GM19351 (cell line): ENCODE results near the gene CREB5.
A peak's percentile ranks its signal among the peaks of the same experiment; 100 is the strongest.

Experiments used
- ATAC-seq: cut with Tn5 transposase; IDR thresholded peaks from one replicate; pipeline ENCODE4 v1.9.1; 2021; ENCODE audit warnings: mild to moderate bottlenecking, moderate library complexity; ENCODE audit not compliant: unreplicated experiment

Gene CREB5

DNA sequence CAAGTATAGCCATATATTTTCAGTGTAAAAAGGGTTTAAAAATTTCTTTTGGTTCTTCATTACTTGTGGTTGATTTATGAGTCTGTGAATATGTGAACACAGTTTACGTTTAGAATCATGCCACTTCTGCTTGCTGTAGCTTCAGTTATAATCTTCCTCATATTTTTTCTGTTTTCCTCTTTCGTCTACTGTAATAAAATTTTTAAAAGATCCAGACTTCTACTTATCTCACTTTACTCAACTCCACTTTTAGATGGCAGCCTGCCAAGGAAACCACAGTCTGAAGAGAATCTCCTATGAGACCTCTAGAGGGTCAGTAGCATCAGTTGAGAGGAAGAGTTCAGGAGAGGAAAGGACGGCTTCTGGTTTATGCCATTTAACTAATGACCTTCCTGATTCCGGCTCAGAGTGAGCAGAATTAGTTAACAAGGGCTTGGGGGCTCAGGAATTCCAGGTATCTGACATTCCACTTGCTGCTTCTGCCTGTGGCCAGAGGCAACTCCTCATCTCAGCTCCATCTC, 21.4 kb downstream of the CREB5 start:
- ATAC-seq = no peak

DNA sequence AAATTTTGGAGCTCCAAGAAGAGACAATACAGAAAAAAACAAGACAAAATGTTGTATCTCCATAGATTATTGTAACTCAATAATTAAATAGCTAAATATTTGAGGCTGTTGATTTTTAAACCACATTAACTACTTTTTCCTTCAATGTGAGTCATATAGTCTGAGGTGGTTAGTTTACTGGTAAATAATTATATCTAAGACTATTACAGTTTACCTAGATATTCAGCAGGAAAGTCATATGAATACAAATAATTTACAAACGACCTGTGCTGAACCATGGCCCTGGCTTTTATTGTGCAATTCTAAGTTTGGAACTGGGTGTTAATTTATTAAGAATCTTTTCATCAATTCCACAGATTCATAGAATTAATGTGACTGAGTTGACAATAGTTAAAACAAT, 22.2 kb downstream of the CREB5 start:
- no peak for ATAC-seq

DNA sequence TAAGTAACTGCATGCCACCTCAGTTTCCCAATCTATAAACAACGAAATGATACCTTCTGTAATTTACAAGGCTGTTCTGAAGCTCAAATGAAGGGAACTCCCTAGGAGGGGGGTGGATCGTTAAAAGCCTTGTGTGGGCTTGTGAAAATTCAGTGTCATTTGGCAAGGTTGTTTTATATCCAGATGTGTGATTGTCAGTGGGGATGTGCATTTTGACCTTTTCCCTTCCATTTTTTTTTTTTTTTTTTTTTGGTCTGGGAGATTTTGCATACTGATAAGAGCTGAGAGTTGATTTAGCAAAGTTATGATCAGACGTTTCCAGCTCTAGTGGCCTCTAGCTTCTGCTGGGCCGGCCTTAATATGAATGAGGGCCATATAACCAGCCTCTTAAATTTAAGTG, 22.8 kb downstream of the CREB5 start:
- ATAC-seq = peak; percentile 9

DNA sequence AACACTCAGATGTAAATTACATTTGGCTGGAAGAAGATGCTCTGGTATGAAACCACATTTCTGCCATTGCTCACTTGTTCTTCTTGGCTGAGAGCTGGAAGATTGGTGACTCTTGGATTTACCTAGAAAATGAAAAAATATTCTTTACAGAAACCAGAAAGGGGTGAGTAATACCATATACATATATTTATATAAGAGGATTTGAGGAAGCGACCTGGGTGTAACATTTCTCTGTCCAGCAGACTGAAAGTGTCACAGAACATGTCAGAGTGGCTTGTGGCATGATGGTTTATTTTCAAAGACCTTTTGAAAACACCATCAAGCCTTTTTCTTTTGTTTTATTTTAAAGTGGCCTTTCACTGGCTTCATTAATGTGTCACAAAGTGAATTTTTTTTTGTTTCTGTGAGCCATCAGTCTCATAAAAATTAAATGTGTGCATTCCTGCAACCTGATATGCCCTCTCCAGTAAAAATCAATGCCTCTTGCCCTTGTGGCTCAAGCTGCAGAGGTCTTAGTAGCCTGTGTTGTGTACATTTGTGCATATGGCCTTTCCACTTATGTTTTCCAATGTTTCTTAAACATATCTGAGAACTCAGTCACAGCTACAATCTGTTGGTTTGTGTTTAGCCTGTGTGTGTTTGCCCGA, 23.5 kb downstream of the CREB5 start:
- peak; percentile 43 for ATAC-seq

DNA sequence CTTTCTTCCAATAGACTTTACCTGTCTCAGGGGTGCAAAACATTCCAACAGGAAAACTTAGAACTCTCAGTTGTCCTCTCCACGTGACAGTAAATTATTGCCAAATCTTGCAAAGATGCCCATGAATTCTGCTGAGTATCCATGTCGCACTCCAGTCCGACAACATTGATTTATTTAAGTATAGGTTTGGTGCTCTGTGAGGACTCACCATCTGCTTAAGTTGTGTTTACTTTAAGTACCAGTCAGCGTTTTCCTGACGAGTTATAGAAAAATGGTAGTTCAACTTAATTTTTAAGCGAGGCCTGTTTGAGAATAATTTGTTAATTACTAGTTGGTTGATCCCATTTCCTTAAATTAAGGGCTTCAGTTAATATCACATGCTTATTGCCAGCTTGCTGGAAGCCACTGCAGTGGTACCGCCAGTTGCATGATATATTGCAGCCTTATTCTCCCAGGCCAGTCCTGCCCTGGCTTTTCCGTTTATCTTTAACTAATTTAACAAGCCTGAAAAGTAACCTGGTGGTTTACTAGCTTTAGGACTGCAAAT, 27.8 kb downstream of the CREB5 start:
- ATAC-seq = no peak

DNA sequence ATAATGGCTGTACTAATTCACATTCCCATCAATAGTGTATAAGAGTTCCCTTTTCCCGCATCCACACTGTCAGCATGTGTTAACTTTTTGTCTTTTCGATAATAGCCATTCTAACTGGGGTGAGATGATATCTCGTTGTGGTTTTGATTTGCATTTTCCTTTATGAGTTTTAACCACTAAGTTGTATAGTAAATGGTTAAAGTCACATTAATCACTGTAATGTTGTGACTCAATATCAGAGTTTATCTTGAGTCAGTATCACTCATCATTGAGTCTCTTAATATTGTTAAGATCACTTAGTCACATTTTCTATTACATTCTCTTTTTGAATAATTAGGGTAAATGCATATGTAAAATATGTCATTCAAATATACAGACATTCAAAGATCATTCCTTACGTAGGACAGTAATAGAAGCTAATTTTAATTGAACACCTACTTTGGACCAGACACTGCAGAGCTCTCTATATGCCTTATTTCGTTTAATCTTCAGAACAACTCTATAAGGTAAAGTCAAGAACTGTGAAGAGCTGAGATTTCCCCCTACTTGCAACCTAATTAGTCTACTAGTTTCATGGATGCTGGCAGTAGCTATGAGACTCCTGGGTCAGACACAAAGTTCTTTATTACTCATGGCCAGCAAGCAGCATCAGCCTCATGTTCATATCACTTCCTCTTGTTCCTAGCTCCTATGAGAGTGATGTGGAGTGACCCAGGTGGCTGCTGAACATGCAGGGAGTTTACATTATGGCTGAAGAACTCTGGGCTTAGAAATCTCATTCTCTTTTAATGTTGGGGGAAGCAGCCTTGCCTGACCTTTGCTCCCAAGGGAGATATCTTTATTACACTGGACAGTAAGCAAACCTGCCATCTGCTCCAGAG, 30.5 kb downstream of the CREB5 start:
- peak; percentile 80 for ATAC-seq

DNA sequence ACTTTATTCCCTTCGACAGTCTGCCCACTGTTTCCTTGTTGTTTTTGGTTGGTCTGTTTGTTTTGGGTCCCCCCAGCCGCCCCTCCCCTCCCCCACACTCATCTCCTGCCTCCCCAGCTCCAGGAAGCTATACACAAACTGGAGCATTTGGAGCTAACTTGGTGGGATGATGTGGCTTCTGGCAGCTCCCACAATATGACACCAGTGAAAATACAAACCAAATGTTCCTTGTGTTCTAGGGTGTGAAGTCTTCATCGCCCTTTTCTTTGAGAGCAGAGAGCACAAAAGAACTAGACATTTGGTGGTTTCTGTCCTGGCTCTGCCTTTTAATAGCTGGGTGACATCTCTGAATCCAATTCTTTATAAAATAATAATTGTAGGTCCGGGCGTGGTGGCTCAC, 33.8 kb downstream of the CREB5 start:
- ATAC-seq = no peak

DNA sequence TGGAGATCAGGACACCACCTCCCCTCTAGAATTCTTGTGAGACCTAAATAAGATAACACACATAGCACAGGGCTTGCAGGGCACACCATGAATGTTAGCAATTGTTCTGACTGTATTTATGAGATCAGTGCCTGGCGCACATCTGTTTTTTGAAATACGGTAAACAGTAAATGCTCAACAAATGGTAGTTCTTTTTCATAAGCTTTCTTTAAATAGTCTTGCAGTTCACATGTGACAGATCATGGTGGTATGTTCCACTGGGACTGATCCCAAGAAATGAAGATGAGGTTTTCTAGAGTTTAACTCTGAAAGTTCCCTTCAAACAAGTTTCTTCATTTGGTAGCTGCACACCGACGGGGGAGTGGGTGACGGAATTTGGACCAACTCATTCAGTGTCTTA, 34.8 kb downstream of the CREB5 start:
- ATAC-seq = no peak

DNA sequence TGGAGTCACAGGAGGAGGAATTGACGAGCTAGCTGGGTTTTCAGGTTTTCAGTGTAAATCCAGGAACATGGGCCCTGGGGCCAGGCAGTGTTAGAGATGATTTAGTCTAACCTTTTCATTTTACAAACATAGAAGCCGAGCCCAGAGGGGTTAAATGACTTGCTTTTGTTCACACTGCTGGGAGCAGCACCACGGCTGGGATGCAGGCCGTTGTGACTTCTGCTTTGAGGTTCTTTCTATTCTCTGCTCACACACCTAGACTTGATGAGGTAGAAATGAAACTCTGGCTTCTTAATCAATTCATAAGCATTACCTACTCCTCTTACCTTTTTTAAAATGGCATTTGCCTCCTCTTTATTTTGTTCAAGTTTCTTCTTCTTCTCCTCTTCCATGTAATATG, 36.4 kb downstream of the CREB5 start:
- no peak for ATAC-seq

DNA sequence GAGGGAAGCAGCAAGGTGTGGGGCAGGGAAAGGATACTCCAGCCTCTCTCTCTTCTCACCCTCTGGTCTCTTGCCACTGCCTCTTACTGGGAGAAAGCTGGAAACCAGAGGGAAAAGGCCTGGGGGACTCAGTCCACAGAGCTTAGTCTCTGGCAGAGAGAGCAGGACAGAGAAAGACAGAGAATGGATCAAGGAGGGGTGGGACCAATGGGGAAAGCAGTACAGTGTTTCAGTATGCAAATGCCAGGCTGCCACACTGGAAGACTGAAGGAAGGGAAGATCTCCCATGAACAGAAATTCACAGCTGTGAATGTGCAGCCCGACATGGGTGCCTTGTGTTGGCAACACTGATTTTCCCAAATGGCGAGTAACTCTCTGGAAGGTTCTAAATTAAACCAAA, 40.4 kb downstream of the CREB5 start:
- ATAC-seq = no peak

DNA sequence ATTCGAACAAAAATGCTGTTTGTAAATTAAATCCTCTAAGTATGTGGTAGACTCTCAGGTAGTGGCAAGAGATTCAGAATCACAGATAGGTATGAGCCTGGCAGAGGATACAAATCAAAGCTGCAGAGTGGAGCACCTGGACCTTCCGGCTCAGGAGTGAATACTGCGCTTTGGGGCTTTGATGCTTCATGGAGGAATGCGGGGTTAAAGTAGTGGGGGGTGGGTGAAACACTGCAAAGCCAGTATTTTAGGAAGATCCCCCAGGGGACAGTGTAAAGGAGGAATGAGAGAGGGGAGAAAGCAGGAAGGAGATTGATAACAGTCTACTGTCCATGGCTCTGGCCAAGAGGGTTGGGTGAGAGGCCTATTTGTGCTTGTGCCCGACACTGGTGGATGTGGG, 43.2 kb downstream of the CREB5 start:
- no peak for ATAC-seq

DNA sequence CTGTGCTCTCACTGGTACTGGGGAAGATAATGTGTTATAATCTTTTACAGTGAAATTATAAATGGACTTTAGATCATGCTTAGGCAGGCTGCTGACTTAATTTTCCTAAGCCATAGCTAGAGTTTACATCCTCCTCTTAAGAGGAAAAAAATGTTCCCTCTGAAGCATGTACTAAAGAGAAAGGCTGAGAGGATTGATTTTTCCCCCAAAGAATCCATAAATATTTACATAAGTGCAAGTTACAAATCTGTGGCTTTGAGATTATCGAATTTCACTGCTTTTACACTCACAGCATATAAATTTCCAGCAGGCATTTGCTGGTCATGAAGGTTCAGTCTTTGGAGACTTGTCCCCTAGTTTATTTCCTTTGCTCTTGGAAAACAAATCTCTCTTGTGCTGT, 43.7 kb downstream of the CREB5 start:
- no peak for ATAC-seq

DNA sequence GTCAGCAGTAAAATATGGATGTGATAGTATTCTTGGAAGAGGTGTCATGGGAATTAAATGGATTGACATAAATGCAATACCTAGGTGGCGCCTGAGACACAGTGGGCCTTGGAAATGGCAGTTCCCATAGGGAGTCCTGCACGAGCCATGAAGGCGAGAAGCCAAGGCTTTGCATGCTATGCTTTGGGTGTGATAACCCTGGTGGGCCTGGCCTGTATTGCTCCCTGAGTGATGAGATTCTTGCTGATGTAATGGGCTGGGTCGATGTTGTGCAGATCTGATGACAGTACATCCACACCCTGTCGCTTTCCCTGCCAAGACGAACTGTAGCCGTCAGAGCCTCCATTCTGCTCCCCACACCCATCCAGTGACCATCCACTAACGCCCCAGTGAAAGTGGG, 46.4 kb downstream of the CREB5 start:
- no peak for ATAC-seq

DNA sequence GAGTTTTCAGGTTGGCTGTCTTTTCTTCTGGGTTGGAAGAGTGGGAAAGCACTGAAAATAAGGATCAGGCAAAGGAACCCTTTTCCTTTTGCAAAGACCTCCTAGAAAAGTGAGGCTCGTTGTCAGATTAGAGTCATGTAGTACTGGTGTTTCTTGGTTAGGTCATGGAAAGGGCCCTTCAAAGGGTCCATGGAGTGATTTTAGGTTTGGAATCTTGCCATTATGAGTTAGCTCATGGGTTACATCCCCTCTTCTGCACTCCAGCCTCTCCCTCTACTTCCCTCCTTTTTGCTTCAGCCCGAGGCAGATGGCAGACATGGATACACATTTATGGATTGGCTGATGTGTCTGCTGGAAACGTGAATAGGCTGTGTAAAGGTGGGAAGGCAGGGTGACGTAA, 47.0 kb downstream of the CREB5 start:
- ATAC-seq = no peak

DNA sequence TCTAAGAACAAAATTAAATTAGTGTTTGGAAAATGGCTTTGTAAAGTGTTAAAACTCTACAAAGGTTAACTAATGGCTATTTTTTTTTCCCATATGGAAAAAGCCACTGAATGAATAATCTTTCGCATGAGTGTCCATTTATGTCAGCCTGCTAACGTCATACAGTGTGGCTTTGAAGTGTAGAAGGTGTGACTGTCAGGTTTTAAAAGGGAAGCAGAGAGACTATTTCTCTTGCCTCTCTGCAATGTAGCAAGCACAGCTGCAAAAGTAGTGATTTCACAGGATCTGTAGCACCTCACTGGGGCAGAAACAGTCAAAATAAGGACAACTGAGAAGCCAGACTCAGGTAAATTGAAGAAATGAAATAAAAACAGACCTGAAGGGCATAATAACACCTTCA, 53.4 kb downstream of the CREB5 start:
- ATAC-seq = peak; percentile 67

DNA sequence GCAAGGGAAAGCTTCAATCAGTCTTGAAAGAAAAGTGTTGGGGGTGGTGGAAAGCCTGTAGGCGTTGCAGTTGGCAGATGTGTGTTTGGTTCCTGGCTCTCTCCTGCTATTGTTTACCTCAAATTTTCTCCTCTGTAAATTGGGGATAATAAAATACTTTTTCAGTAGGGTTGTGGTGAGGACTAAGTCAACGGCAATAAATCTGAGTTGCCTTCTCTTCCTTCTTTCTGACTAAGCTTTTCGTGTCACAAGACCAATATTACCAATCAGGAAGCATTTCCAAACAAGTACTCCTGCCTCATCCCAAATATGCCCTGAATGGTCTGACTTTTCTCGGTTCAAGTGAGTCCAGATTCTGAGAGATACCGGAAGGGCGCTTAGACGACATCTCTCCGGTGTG, 54.0 kb downstream of the CREB5 start:
- ATAC-seq = no peak

DNA sequence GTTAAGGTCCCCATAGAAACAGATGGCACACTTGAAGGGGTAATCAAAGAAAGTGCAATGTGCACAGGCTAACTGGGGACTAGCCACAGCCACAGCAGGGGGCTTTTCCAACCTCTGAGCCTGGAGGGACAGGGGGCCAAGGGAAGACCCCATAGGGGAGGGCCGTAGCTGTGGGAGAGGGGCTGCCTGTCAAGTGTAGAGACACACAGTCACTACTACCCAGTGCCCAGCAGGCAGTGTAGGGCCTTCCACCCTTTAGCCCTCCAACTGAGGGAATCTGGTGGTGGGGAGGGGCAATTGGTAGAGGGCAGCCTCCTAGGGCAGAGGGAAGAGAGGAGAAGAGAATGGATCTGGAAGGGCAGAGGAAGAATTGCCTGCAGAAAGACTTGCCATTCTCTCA, 54.6 kb downstream of the CREB5 start:
- ATAC-seq = no peak

DNA sequence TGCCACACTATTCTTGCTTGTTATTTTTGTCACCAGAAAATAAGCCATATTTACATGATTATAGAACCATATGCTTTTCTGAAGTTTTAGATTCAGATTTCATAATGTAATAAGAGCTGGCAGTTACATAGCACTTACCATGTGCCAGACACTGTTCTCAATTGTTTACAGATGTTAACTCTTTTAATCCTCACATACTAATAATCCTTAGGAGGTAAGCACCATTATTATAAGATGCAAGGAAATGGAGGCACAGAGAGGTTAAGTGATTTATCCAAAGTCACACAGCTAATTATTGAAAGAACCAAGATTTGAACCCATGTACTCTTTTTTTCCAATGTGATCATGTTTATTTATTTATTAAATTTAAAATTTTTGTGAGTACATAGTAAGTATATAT, 57.2 kb downstream of the CREB5 start:
- no peak for ATAC-seq

DNA sequence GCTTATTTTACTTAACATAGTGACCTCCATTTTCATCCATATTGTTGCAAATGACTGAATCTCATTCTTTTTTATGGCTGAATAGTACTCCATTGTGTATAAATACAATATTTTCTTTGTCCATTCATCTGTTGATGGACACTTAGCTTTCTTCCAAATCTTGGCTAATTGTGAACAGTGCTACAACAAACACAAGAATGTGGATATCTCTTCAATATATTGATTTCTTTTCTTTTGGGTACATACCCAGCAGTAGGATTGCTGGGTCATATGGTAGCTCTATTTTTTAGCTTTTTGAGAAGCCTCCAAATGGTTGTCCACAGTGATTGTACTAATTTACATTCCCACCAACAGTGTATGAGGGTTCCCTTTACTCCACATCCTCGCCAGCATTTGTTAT, 58.0 kb downstream of the CREB5 start:
- ATAC-seq = no peak

DNA sequence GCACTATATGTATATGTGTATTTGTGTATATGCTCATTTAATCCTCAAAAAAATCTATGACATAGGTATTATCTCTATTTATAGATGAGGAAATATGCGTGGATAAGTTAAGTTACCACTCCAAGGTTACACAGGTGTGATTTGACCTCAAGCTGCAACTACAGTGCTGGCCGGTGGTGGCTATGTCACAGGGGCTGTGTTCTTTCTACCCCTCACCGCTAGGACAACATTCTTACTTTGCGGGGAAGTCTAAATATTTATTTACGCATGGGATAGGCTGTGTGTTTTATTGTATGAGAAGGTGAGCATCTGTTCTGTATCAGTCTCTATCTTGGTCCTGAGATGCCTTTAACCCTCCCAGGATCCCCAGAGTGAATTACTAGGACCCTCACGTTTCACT, 60.0 kb downstream of the CREB5 start:
- no peak for ATAC-seq

DNA sequence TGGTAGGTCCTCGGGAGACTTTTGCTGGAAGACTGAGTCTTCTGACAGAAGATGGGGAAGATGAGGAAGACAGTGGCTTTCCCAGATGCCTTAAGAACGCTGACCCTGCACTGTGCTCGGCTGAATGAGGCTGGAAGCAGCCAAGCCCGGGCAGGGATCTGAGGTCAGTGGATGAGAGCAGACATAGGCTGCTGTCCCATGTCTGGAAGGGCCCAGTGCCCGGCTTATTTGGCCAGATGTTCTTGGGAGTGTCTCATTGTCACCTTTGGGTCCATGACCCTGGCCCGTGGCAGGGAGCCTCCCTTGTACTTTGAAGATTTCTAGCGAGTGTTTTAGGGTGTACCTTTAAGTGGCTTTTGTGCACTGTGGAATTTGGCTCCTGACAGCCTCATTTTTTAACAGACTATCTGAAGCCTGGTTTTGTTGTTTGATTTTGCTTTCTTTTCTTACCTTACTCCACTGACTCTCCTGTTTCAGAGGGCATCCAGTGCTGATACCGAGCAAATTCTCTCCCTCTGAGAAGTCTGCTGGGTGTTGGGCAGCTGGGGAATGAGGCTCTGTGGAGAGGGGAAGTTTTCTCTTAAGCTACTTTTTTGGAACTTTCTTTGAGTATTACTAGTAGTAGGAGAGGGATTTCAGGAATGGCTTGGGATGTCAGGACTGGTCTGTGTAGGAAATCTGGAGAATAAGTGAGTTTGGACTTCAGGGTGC, 61.4 kb downstream of the CREB5 start:
- ATAC-seq = no peak

DNA sequence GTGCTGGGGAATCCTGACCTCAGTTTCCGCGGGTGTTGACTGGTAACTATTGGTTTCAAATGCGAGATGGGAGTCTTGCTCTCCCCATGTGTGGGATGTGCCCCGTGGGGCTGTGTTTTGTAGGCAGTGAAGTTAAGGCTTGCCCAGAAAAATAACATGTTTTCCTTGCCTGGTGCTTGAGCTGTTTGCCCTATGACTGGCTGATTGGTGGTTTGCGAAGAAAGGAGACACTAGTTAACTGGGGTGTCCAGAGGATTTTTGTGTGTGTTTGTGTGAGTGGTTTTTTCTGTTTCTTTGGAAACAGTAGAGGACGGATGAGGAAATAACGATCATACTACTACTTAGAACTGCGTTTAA, 61.9 kb downstream of the CREB5 start:
- ATAC-seq = no peak
